ENCODE measurements around the gene SRP54.
"Not testable (repeated sequence)": the region's sequence is repeated elsewhere in the genome, so short reads cannot be mapped to it uniquely, and the experiment has no call there.

SRP54 gene

GRCh38 chr14:34985740-34986139 is 2.9 kb downstream of the SRP54 start:
- DNase-seq = no peak

GRCh38 chr14:34987180-34987579 is 4.4 kb downstream of the SRP54 start:
- no peak for DNase-seq

- no peak for DNase-seq
Observed at GRCh38 chr14:34989762-34990161, 7.0 kb downstream of the SRP54 start.

- no peak for DNase-seq
Observed at GRCh38 chr14:34993426-34993825, 10.6 kb downstream of the SRP54 start.

GRCh38 chr14:34994668-34995067 is 11.9 kb downstream of the SRP54 start:
- DNase-seq = no peak

- no peak for DNase-seq
Observed at GRCh38 chr14:34997762-34998161, 15.0 kb downstream of the SRP54 start.

GRCh38 chr14:34999500-34999899 is 16.7 kb downstream of the SRP54 start:
- no peak for DNase-seq

GRCh38 chr14:35001621-35002020 is 18.8 kb downstream of the SRP54 start:
- DNase-seq = no peak

- DNase-seq = no peak
Observed at GRCh38 chr14:35004839-35005238, 22.0 kb downstream of the SRP54 start.

- no peak for DNase-seq
Observed at GRCh38 chr14:35016568-35016967, 33.8 kb downstream of the SRP54 start.

- no peak for DNase-seq
Observed at GRCh38 chr14:35020713-35021112, 37.9 kb downstream of the SRP54 start.

GRCh38 chr14:35028435-35028834 is 45.6 kb downstream of the SRP54 start:
- DNase-seq = no peak

- no peak for DNase-seq
Observed at GRCh38 chr14:35032562-35032961, 49.8 kb downstream of the SRP54 start.

- DNase-seq = no peak
Observed at GRCh38 chr14:35034440-35034833, 51.6 kb downstream of the SRP54 start.

GRCh38 chr14:35034944-35035554 is 52.3 kb downstream of the SRP54 start:
- not testable (repeated sequence) for DNase-seq

- DNase-seq = not testable (repeated sequence)
Observed at GRCh38 chr14:35038312-35038711, 55.5 kb downstream of the SRP54 start.

GRCh38 chr14:35042632-35043031 is 59.8 kb downstream of the SRP54 start:
- no peak for DNase-seq

GRCh38 chr14:35043046-35043445 is 60.3 kb downstream of the SRP54 start:
- DNase-seq = no peak

GRCh38 chr14:35044939-35045797 is 62.4 kb downstream of the SRP54 start:
- DNase-seq = no peak

GRCh38 chr14:35045798-35046047 is 62.9 kb downstream of the SRP54 start:
- no peak for DNase-seq

- DNase-seq = peak; percentile 76
Observed at GRCh38 chr14:35046048-35046750, 63.4 kb downstream of the SRP54 start, which contains the start of gene FAM177A1. Gene FAM177A1, plus strand, starts transcription at chr14:35046272. Its CDS starts 192 bp downstream, at chr14:35046464.

- DNase-seq = no peak
Observed at GRCh38 chr14:35046751-35047536, 64.2 kb downstream of the SRP54 start.

GRCh38 chr14:35047976-35048513 is 65.3 kb downstream of the SRP54 start:
- DNase-seq = no peak

Measured in SIG-M5 (cell line).